NCI-H82 treated with DMSO at 0.1 percent for 48 hours (cell line): ENCODE results near the gene SLPI.
A peak's percentile ranks its signal among the peaks of the same experiment; 100 is the strongest.

ENCODE experiments used
- DNase-seq: peaks from one replicate; lab custom pipeline; 2025; ENCODE audit not compliant: unreplicated experiment; lab: John Stamatoyannopoulos, UW

The SLPI gene, protein sequence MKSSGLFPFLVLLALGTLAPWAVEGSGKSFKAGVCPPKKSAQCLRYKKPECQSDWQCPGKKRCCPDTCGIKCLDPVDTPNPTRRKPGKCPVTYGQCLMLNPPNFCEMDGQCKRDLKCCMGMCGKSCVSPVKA

DNA sequence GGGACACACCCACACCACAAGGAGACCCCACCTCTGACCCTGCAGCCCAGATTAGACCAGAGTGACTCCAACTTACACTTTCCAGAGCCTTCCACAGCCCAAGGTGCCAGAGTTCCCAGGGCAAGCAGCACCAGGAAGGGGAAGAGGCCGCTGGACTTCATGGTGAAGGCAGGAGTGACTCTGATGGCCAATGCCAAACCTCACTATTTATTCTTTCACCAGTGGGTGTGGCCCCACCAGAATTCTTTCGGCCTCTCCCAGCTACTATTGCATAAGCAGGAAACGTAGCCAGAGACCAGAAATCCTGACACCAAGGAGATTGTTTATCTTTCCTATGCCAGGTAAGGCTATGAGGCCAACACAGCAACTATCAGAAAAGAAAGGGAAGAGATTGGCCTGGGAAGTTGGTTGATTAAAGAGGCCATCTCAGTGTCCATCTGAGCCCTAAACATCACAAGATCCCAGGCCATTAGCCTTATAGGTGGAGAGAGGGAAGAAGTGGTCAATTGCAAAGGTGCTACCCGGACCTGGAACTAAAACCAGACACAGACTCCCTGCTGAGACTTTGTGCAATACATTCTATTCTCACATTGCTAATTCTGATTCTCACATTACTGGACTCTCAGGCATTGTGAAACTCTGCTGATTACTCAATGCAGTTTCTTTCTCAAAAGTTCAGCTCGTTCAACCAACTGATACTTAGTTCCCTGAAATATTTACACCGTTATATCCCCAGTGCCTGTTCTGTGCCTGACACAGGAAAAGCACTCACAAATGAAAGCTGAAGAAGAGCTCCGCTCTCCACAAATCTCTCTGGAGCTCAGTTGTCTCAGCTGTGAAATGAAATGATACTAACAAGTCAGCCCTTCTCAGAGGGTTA is at the start of gene SLPI:
Gene SLPI (minus strand): TSS at position 182 of the 880 bp plus-strand sequence. CDS start 21 bp downstream, at position 161.
- no peak for DNase-seq

DNA sequence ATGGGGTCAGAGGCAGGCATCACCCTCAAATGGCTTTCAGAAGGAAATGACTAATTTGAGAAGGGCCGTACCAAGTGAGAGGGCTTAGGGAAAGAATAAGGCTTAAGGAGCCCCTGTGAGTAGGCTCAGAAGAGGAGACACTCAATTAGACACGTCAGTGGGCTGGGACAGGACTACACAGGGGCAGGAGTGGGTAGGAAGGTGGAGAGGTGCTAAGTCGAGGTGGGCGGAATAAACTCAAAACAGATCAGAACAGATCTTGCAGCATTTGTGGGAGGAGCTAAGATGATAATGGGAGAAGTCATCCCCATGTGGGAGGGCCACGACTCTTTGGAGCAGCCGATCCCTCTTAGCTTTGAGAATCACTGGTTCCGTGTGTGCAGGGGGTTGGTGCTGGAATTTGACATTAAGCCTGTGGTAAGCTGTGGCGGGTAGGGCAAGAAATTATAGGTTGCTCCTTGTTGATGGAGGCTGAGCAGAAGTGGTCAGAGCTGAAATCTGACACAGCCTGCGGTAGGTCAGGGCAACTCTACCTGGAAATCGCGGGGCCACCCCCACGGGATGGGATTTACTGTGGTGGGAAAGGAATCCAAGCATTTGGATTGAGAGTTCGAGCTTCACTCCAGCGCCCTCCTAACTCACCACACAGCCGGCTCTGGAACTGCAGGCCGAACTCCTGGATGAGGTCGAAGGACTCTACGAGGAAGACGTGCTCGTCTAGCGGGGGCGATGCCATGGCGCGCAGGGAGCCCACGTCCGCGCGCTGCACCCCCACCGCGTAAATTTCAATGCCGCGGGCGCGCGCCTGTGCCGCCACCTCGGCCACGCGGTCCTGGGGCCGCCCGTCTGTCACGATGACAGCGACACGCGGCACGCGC is 49.5 kb upstream of the SLPI start:
- no peak for DNase-seq

DNA sequence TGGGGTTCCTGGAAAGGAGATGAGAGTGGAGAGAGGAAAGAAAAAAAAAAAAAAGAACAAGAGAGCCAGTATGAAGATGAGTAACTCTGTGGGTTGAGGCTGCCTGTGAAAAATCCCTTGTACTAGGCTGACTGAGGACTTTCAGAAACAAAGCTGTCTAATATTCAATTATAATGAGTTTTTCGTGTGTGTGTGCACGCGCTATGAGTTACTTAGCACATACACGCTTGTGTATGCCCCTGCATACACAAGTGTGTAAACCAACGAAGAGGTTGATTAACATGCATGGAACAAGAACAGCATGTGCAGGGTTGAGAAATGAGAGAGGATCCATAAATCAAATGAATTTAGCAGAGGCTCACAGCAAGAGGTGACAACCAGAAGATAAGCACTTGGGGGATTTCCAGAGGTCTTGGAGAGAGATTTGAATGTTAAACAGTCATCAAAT is 47.5 kb upstream of the SLPI start:
- DNase-seq = no peak

DNA sequence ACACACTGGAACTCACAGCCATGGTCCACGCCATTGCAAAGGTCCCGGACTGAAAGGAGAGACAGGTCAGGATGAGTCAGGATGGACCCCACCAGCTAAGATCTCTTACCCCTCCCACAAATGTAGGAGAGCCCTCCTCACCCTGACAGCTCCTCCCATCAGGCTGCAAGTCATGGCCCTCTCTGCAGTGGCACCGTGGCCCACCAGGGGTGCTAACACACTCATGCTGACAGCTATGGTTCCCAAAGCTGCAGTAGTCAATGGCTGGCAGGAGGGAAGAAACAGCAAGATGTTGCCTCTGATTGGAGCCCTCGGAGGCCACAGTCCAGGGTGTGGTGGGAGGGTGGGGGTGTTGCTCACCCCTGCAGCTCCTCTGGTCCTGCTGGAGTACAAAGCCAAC is 46.6 kb upstream of the SLPI start:
- DNase-seq = no peak

DNA sequence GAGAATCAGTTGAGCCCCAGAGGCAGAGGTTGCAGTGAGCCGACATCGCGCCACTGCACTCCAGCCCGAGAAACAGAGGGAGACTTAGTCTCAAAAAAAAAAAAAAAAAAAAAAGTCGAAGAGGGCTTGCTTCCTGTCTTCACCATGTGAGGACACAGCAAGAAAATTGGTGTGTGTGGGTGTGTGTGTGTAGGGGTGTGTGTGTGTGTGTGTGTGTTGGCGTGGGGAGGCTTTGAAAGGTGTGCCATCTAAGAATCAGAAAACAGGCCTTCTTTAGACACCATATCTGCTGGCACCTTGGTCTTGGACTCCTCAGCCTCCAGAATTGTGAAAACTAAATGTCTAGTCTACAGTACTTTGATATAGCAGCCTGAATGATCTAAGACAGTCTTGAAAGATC is 45.4 kb upstream of the SLPI start:
- no peak for DNase-seq

DNA sequence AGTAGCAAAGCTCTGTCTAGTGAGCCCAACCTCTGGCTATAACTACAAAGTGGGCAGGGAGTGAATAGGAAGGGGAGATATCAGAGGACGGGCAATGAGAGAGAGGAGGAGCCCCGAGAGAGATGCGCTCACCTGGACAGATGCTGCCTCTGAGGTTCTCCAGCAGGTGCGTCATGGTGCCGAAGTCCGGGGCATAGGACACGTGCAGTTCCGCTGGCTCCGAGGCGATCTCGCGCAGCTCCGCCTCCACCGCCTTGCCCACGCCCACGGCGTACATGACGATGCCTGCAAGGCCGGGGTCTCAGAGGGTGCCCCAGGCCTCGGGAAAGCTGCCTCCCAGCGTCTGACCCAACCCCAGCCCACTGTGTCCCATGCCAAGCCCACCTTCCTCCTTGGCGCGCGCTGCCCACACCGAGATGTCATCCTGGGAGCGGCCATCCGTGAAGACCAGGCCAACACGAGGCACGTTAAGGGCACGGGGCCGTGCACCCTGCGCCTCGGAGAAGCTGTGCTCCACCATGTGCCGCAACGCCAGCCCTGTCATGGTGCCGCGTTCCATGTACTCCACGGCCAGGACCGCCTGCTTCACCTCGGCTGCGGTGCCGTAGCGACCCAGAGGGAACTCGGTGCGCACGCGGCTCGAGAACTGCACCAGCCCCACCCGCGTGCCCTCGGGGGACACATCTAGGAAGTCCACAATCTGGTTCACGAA is 43.6 kb upstream of the SLPI start:
- DNase-seq = no peak

DNA sequence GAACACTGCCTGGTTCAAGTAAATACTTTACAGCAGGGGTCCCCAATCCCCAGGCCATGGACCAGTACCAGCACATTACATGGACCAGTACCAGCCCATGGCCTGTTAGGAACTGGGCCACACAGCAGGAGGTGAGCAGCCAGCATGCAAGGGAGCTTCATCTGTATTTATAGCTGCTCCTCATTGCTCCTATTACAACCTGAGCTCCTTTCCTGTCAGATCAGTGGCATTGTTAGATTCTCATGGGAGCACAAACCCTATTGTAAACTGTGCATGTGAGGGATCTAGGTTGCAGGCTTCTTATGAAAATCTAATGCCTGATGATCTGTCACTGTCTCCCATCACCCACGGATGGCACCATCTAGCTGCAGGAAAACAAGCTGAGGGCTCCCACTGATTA is 40.3 kb upstream of the SLPI start:
- DNase-seq = no peak

DNA sequence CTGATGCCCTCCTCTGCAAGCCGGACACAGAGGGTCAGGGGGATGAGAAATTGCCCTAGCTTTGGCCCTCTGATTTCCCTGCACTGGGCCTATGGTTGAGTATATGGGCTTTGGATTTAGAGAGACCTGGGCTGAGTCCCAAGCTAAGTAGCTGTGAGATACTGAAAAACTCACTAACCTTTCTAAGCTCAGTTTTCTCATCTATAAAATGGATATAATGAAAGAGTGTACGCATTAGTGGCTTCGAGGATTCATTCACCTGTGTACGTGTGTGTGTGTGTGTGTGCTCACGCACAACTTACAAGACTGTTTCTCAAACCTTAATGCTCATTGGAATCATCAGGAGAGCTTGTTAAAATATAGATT is 39.6 kb upstream of the SLPI start:
- no peak for DNase-seq

DNA sequence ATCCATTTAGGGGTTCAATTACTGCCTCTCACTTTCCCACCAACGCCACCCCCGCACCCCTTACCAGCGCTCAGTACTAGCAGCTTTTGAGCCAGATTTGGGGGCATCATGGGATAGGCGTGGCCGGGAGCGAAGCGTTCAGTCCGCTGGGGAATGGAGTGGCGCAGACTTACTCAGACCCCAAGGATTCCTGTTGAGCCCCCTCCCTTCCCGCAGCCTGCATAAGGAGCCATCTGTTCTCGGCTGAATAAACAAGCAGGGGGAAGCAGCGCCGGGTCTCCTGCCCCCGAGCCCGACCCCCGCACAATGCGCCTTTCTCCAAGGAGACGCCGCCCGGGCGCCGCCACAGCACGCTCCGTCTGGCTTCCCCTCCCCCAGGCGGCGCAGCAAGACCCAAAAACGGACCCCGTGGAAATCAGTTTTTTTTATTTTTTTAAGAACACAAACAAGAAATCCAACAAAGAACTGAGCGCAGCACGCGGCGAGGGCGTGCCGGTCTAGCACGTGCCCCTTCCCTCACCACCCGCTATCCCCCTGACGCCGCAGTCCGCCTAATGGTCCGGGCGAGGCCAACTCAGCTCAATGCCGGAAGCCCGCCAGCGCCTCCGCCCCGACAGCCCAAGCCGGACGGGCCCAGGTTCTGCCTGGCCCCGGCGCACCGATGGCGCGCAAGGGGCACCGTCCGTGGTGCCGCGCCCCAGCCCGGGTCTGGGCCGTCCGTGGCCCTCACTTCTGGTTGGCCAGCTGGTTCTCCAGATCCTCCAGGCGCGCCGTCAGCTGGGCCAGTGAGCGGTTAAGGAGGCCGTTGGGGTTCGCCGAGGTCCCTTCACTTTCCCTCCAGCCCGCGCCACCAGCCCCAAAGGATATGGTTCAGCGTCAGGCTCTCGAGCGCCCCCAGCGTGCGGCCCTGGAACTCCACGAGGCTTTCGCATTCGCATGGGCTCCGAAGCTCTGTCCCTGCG is 39.0 kb upstream of the SLPI start:
- DNase-seq = peak; percentile 88

DNA sequence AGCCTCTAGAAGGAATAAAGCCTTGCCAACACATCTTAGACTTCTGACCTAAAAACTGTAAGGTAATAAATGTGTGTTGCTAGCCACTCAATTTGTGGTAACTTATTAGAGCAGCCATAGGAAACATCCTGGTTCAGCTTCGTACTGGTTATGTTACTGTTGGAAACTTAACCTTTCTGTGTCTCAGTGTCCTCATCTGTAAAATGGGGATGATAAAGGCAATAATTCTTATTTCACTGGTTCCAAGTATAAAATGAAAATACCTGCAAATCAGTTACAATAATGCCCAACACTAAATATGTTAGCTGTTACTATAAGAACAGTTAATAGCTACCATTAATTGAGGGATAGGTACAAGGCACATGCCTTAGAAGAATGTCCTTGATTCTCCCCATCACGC is 38.0 kb upstream of the SLPI start:
- no peak for DNase-seq

DNA sequence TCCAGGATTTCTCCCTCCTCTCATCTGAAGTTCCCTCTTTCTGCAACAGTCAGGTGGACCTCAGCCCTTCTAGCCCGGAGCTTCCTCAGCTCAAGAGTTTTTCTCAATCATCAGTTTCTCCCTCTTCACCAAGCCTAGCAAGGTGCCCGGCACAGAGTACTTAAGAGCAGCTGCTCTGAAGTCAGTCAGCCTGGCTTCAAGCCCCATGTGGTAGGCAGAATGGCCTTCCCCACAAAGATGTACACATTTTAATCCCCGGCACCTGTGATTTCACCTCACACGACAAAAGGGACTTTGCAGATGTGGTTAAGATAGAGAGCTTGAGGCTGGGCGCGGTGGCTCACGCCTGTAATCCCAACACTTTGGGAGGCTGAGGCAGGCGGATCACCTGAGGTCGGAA is 37.2 kb upstream of the SLPI start:
- DNase-seq = no peak

DNA sequence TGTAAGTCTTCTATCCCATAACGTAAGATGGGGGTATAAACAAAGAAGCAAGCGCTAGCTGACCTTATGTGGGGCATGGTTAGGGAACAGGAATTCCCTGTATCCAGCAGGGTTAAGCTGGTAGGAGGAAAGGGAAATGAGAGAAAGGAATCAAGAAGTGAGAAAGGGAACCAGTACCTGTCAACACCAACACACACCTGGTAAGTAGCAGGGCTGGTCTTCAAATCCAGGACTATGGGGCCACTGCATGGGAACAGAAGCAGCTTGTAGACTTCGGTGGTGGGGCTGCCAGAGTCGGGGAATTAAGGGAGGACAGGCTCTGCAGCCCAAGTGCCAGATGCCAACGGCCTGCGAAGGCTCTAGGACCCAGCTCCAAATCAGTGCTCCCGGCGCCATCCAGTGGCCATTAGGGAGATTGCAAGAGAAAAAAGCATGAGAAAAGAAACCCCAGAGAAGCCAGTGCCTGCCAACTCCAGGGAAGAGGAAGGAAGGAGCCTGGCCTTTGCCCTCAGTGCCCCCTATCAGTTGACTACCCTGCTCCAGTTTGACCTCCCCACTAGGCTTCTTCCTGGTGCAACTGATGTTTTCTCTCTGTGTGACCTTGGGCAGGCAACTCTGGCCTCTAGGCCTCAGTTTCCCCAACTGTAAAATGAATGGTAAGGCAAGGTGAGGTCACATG is 36.5 kb upstream of the SLPI start:
- peak; percentile 80 for DNase-seq

DNA sequence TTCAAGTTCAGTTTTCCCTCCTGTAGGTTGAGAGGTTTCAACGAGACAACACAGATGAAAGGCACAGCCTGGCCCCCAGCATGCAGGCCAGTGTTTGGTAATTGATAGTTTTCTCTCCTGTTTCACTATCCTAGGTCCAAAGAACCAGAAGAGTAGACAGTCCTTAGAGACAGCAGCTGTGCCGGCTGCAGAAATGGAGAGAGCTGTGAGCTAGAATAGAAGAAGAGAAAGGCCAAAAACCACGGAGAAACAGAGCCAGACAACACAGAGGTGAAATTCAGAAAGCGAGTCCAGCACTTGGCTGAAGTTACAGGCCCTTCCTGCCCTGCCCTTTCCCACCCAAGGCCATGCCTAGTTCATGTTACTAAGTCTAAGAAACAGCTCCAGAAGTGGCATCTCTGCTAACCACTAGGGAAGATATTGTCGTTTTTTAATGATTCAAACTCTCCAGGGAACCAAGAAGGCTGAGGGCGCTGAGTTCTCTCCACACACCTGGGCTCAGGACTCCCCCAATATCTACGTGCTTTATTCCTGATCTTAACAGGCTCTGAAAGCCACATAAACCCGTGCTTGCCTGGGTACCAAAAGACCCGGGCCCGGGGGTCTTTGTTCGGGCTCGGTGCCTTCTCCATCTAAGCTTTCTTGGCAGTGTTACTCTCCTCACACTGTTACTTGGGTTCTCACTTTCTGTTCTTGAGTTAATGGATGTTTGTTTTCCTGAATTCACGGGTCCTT is 35.7 kb upstream of the SLPI start:
- DNase-seq = no peak

DNA sequence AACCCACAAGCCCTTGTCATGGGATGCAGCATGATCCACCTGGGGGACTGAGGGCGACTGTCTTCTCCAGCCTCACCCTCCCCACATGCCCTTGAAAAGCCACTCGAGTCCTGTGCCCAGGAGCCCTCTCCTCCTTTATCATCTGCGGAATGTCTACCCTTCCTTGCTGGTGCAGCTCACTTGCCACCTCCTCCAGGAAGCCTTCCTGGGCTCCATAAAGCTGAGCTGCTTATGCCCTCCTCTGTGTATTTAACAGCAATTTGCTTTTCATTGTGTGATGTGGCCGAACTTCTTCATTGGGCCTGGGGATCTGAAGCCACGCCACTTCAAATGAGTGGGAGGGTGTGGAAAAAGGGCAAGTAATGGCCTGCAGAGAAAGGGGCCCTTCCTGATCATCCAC is 34.5 kb upstream of the SLPI start:
- no peak for DNase-seq

DNA sequence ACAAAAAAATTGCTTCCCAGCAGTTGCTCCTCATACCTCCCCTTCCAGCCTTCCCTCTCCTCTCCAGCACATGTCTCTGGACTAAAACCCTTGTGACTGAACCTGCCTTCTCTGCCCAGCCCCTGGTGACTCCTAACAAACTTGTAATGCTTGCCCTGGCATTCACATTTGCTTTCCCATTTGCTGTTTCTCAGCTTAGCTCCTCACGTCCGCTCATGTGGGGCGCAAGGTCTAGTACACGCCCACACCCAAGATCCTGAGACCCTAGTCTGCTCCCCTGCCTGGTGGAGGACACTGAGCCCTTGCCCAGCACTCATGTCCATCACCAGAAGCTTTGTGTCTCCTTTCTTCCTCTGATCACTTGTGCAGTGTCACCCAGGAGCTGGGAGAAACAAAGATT is 34.0 kb upstream of the SLPI start:
- DNase-seq = no peak

DNA sequence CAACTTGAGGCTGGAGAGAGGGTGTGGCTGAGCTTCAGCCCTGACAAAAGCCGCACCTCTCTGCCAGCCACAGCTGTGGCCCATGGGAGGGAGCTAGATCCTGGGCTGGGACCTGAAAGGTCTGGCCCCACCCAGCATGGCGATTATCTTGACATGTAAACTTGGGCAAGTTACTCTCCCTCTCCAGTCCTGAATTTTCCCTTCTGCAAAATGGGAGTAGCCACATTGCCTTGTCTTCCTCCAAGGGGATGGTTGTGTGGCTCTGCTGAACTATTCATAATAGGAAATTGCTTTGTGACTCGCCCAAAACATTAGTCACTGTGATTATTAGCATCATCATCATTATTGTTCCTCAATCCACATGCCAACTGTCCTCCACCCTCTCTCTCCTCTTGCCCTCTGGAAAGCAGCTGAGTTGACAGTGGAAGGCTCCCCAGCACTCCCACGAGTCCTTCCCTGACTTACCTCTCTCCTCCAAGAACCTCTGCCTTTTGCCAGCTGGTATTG is 29.2 kb upstream of the SLPI start:
- DNase-seq = no peak

DNA sequence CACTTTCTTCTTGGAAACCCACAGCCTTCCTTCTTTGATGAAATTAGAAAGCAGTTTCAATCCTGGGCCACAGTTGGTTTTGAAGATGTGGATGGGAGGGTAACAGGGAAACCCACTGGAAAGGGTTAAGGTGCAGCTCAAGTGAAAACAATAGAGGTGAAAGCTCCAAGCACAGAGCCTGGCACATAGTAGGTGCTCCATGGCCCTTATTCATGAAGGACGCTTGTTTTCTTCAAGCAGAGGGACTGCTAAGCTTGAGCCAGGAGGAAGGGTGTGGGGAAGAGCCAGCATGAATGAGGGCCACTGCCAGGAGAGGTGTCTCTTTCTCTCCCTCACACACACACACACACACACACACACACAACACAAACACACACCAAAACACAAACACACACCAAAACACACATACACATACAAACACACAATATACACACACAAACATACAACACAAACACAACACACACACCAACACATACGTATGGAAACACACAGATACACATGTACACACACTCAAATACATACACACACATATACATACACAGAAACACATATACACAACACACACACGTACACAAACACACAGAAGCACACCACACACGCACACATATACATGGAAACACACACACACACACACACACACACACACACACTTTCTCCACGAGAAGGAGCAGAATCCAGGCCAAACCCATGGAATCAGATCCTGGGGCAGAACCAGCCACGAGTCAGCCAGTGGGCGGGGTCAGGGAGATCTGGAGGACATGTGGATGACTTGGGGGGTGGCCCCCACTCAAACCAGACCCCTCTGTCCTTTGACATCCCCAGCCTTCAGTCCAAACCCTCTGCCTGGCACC is 28.6 kb upstream of the SLPI start:
- DNase-seq = no peak

DNA sequence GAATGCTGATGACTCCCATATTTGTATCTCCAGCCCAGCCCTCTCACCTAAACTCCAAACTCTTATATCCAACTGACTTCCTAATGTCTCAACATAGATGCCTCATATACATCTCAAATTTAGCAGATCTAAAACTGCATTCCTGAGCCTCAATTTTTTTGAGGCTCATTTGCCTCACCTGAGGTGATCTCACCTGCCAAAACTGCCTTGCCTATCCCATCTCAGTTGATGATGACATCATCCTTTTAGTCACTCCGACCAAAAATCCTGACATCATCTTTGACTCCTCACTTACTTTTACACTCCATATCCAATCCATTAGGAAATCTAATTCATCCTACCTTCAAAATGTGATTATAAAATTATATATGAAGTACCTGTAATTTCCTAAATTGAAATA is 25.6 kb upstream of the SLPI start:
- no peak for DNase-seq
